IMR-90 (cell line): Measurements from ENCODE around the gene BCL2L12. TPM values are rescaled to one million over a fixed set of nuclear protein-coding genes. Genes with fewer than 3 reads are reported as not detected.

Source experiments
- CEBPB ChIP-seq: IDR thresholded peaks from 2 replicates; pipeline ENCODE4 v1.6.1; 2012; ENCODE audit warnings: low read depth, low read length, improper control_type of control experiment
- CTCF ChIP-seq: conservative IDR thresholded peaks from 2 replicates; pipeline ENCODE4 v1.5.1; 2012; ENCODE audit warnings: mild to moderate bottlenecking, low read depth, low read length, improper control_type of control experiment
- RFX5 ChIP-seq: IDR thresholded peaks from 2 replicates; pipeline ENCODE4 v1.8.0; 2012; ENCODE audit warnings: low read depth, mild to moderate bottlenecking, low read length, moderate library complexity
- polyA plus RNA-seq, 3 experiments: library from polyadenylated mRNA; depleted of rRNA; stranded (reverse); fragments of >200 nt; gene quantifications; 2 replicates each; pipeline ENCODE4 v1.2.3, GENCODE V29; 2012; ENCODE audit warnings: low replicate concordance in 1 of 3
- total RNA-seq: library from RNA; depleted of rRNA; stranded (reverse); fragments of >200 nt; gene quantifications from 2 replicates; pipeline ENCODE4 v1.2.3, GENCODE V29; 2012
- TF ChIP-seq, protein P1 (sequence below): fragments of 150-350 bp; IDR thresholded peaks from 2 replicates; pipeline ENCODE4 v1.6.1; 2017; ENCODE audit warnings: mild to moderate bottlenecking, antibody characterized with exemption, low read length, low read depth

Gene BCL2L12
- total and polyA plus RNA-seq, 2 of the 4 experiments (the other 2 are of a cell fraction), result 3.9 to 32.6 TPM

DNA sequence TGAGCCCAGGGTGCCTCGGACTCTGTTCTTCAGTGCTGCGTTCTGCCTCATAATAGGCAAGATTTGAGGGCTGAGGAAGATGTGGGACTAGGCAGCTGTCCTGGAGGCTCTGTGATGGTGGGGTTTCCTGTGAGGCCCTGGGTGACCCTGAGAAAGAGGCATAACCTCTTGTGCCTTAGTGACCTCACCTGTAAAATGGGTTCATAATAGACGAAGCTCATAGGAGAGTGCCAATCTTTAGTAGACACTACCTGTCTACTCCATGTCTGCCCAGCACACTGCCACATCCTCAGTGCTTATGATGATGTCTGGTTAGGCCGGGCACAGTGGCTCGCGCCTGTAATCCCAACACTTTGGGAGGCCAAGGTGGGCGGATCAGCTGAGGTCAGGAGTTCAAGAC, 49.2 kb upstream of the BCL2L12 start (continued):
- TF ChIP-seq, protein P1, sequence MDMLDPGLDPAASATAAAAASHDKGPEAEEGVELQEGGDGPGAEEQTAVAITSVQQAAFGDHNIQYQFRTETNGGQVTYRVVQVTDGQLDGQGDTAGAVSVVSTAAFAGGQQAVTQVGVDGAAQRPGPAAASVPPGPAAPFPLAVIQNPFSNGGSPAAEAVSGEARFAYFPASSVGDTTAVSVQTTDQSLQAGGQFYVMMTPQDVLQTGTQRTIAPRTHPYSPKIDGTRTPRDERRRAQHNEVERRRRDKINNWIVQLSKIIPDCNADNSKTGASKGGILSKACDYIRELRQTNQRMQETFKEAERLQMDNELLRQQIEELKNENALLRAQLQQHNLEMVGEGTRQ, result no peak
- TF ChIP-seq RFX5 (no peak), CEBPB (no peak), CTCF (no peak)
